GM18951 (cell line): ENCODE data around the gene NOD2.

Experiments used
- POLR2A ChIP-seq: IDR thresholded peaks from 4 replicates; pipeline ENCODE4 v1.6.1; 2011; ENCODE audit warnings: mild to moderate bottlenecking; ENCODE audit not compliant: insufficient read length, insufficient read depth; ENCODE audit errors: extremely low read depth
- in situ Hi-C: fragments of 300-500 bp; cut with MboI; formaldehyde crosslinking; loops from one replicate; pipeline ENCODE4 v1.12.0; 2022; ENCODE audit warnings: low sequenced_read_pairs, mixed read lengths, inconsistent platforms; ENCODE audit not compliant: unreplicated experiment

NOD2 gene

GRCh38 chr16:50721549-50722404 is 28.4 kb downstream of the NOD2 start:
- in situ Hi-C loops: no loop called here

GRCh38 chr16:50722405-50722737 is 29.0 kb downstream of the NOD2 start:
- no peak for TF ChIP-seq POLR2A
- in situ Hi-C loops: no loop called here

More at GRCh38 chr16:50721549-50722404, 28.4 kb downstream of the NOD2 start:
- no peak for TF ChIP-seq POLR2A

- TF ChIP-seq POLR2A: no peak
- in situ Hi-C loops: no loop called here
These were observed 29.6 kb downstream of the NOD2 start for GRCh38 chr16:50722960-50723359.

GRCh38 chr16:50724306-50724705 is 30.9 kb downstream of the NOD2 start:
- in situ Hi-C loops: no loop called here
- TF ChIP-seq POLR2A: no peak

GRCh38 chr16:50731130-50731988 is 38.0 kb downstream of the NOD2 start:
- no peak for TF ChIP-seq POLR2A
- in situ Hi-C loops: no loop called here

GRCh38 chr16:50731989-50732832 is 38.8 kb downstream of the NOD2 start:
- no peak for TF ChIP-seq POLR2A
- in situ Hi-C loops: no loop called here

GRCh38 chr16:50733468-50733867 is 40.1 kb downstream of the NOD2 start:
- no peak for TF ChIP-seq POLR2A
- in situ Hi-C loops: no loop called here

- in situ Hi-C loops: no loop called here
- TF ChIP-seq POLR2A: no peak
These were observed 42.3 kb downstream of the NOD2 start for GRCh38 chr16:50735629-50736122.

GRCh38 chr16:50736448-50736847 is 43.0 kb downstream of the NOD2 start:
- no peak for TF ChIP-seq POLR2A

GRCh38 chr16:50737420-50737959 is 44.1 kb downstream of the NOD2 start:
- in situ Hi-C loops: no loop called here
- TF ChIP-seq POLR2A: no peak

More at GRCh38 chr16:50736448-50736847, 43.0 kb downstream of the NOD2 start:
- in situ Hi-C loops: no loop called here

GRCh38 chr16:50739031-50739430 is 45.6 kb downstream of the NOD2 start:
- in situ Hi-C loops: no loop called here
- no peak for TF ChIP-seq POLR2A

- no peak for TF ChIP-seq POLR2A
- in situ Hi-C loops: no loop called here
These were observed 47.3 kb downstream of the NOD2 start for GRCh38 chr16:50740736-50741135.
